Measurements from ENCODE around the gene CHST11.

DNA sequence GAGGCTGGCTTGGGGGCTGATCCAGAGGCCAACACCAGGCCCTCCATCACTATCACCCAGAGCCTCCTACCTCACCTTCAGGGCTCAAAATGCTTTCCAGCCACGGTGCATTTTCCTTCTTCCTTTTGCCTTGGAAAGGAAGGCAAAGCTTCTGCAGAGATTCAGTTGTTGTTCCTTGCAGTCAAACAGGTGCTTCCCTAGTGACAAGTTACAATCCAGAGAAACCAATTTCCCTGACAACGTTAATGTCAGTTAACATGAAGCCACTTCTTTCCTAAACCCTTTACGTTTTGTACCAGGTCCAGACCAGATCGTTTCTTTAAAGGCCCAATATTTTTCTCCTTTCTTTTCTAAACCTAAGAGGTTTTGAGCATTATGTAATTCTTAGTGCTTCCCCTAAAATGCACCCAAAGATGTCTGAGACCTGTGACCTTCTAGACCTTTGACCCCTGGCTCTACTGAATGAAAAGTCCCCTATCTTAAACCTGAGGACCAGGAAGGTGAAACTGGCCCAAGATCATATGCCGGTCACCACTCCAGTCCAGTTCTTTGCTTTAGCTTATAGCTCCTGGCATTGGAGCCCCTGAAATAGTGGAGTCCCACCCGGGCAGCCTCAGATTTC is 289.8 kb downstream of the CHST11 start:
- TF ChIP-seq POLR2A (IDR thresholded peaks at IDR 0.05): no peak
- TF ChIP-seq, protein P1, sequence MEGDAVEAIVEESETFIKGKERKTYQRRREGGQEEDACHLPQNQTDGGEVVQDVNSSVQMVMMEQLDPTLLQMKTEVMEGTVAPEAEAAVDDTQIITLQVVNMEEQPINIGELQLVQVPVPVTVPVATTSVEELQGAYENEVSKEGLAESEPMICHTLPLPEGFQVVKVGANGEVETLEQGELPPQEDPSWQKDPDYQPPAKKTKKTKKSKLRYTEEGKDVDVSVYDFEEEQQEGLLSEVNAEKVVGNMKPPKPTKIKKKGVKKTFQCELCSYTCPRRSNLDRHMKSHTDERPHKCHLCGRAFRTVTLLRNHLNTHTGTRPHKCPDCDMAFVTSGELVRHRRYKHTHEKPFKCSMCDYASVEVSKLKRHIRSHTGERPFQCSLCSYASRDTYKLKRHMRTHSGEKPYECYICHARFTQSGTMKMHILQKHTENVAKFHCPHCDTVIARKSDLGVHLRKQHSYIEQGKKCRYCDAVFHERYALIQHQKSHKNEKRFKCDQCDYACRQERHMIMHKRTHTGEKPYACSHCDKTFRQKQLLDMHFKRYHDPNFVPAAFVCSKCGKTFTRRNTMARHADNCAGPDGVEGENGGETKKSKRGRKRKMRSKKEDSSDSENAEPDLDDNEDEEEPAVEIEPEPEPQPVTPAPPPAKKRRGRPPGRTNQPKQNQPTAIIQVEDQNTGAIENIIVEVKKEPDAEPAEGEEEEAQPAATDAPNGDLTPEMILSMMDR (IDR thresholded peaks at IDR 0.05): no peak
